ENCODE results near the gene TSG101.

GRCh38 chr11:18490319-18490718, 36.4 kb downstream of the TSG101 start:
- TF ChIP-seq CTCF (IDR thresholded peaks at IDR 0.05) = no peak
- TF ChIP-seq EP300 (IDR thresholded peaks at IDR 0.05) = no peak

Data from gastroesophageal sphincter (tissue), 3 donors.